ENCODE measurements around the gene BPHL.
A peak's percentile ranks its signal among the peaks of the same experiment; 100 is the strongest.

BPHL gene

DNA sequence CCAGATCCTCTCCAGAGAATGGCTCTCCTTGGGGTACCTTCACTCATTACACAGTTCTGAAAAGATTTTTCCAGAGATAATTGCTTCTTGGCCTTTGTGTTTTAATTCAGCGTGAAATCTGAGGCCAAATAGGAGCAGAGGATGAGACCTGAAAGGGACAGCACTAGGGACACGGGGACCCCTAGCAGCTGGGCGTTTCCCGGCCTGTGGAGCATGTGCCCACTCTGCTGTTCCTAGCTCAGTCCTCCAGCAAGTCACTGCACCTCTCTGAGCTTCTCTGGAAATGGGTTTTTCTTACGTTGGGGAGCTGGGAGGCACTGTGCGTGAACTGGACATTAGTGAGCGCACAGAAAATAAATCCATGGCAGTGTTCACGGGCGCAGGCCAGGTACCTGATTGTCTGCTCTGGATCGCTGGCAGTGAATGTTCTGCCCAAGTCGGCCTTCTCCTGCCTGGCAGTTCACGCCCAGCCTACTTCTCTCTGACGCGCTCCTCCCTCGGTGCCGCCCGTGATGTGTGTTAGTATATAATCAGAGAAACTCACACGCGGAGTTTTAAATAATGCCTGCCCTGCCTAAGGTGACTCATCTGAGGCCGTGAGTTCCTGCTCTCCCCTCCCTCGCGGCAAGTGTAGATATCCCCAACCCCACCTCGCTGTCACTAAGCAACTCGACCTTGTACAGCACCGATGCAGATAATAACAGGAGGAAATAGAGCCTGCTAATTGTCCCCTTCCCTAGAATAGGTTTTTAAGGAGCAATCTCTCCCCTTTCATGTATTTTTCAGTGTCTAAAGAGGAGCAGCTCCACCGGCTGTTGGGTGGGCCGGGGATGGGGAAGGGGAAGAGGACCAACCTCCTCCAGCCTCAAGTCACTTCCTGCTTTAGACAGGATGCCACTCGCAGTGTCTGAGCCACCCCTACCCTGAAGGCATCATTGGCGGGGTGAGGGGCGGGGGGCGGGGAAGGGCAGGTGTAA, 41.6 kb downstream of the BPHL start:
- no peaks in the 10 kb centered on the region for H3K9me3 ChIP-seq (ENCODE audit: severe bottlenecking)
- no peaks in the 10 kb centered on the region for H3K27me3 ChIP-seq (ENCODE audit: insufficient read depth, poor library complexity, severe bottlenecking)
- DNase-seq (ENCODE audit: low spot score), result no peak
- H3K27ac ChIP-seq (ENCODE audit: poor library complexity, severe bottlenecking), result no peak overlapping the region
- ATAC-seq (ENCODE audit: low read depth), result peak; percentile 44
- TF ChIP-seq, protein P1, sequence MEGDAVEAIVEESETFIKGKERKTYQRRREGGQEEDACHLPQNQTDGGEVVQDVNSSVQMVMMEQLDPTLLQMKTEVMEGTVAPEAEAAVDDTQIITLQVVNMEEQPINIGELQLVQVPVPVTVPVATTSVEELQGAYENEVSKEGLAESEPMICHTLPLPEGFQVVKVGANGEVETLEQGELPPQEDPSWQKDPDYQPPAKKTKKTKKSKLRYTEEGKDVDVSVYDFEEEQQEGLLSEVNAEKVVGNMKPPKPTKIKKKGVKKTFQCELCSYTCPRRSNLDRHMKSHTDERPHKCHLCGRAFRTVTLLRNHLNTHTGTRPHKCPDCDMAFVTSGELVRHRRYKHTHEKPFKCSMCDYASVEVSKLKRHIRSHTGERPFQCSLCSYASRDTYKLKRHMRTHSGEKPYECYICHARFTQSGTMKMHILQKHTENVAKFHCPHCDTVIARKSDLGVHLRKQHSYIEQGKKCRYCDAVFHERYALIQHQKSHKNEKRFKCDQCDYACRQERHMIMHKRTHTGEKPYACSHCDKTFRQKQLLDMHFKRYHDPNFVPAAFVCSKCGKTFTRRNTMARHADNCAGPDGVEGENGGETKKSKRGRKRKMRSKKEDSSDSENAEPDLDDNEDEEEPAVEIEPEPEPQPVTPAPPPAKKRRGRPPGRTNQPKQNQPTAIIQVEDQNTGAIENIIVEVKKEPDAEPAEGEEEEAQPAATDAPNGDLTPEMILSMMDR (IDR thresholded peaks at IDR 0.05; ENCODE audit: poor library complexity, severe bottlenecking), result no peak
- peaks cover 11% of the 10 kb centered on the region for H3K4me1 ChIP-seq (ENCODE audit: insufficient read depth, poor library complexity, severe bottlenecking)
- H3K4me3 ChIP-seq (ENCODE audit: severe bottlenecking), result no peak overlapping the region
- peaks cover 6% of the 10 kb centered on the region; the same call in 1 of the 2 replicates for H3K36me3 ChIP-seq (ENCODE audit: low read depth)

DNA sequence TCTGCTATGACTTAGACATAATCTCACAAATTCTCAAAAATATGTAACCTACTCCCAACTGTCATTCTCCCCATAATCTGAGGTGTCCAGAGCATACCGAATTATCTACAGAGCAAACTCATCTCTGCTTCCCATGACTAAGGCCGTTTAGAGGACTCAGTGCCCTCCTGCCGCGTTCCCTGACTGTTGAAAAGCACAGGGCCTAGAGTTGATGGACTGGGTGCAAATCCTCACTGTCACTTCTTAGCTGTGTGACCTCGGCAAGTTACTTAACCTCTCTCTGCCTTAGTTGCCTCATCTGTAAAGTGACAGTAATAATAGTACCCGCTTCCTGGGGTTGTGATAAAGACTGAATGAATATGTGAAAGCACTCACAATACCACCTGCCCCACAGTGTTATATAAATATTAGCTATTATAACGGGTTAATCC, 43.6 kb downstream of the BPHL start:
- Histone ChIP-seq H3K27ac (ENCODE audit: poor library complexity, severe bottlenecking) (no peak overlapping the region), H3K4me3 (ENCODE audit: severe bottlenecking) (peak overlapping the region; percentile 51)
- no peak for ATAC-seq (ENCODE audit: low read depth)

DNA sequence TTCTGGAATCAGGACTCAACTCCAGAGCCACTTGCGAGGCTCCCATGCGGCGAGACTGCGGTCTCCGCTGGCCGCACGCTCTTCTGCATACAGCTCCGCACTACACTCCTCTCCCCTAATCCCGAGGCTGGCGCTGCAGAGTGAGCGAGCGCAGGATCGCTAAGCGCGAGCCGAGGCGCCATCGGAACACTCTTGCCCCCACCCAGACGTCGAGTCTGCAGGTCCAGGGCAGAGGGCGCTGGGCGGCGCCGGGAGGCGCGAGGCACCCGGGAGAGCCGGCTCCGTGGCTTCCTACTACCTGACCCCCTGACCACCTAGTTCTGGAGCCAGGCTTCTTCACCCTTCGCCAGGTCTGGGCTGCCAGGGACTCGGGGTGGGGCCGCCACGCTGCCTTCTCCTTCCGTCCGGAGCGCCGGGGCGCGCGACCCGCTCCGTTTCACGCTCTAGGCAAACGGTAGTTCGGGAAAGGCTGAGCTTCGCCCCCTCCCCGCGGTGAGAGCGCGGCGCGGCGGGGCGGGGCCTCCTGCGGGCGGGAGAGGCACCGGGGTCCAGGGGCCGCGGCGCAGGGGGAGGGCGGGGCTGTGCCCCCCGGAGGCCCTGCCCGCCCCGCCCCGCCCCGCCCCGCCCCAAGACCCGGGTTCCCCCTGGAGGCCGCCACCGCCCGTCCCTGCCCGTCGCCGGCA, 44.2 kb downstream of the BPHL start:
- H3K9me3 ChIP-seq (ENCODE audit: severe bottlenecking), result no peaks in the 10 kb centered on the region
- peak; percentile 85 for ATAC-seq (ENCODE audit: low read depth)
- H3K4me3 ChIP-seq (ENCODE audit: severe bottlenecking), result peak overlapping the region; percentile 51
- peak overlapping the region; percentile 40 for H3K27ac ChIP-seq (ENCODE audit: poor library complexity, severe bottlenecking)
- H3K36me3 ChIP-seq (ENCODE audit: low read depth), result no peaks in the 10 kb centered on the region
- H3K4me1 ChIP-seq (ENCODE audit: insufficient read depth, poor library complexity, severe bottlenecking), result peaks cover 11% of the 10 kb centered on the region
- no peaks in the 10 kb centered on the region for H3K27me3 ChIP-seq (ENCODE audit: insufficient read depth, poor library complexity, severe bottlenecking)
- no peak for DNase-seq (ENCODE audit: low spot score)
- TF ChIP-seq, protein P1 (IDR thresholded peaks at IDR 0.05; ENCODE audit: poor library complexity, severe bottlenecking), result no peak

More for the DNA sequence above, 43.6 kb downstream of the BPHL start:
- no peak for DNase-seq (ENCODE audit: low spot score)
- Histone ChIP-seq H3K9me3 (ENCODE audit: severe bottlenecking) (no peaks in the 10 kb centered on the region), H3K27me3 (ENCODE audit: insufficient read depth, poor library complexity, severe bottlenecking) (no peaks in the 10 kb centered on the region), H3K4me1 (ENCODE audit: insufficient read depth, poor library complexity, severe bottlenecking) (peaks cover 11% of the 10 kb centered on the region), H3K36me3 (ENCODE audit: low read depth) (no peaks in the 10 kb centered on the region)
- TF ChIP-seq, protein P1 (IDR thresholded peaks at IDR 0.05; ENCODE audit: poor library complexity, severe bottlenecking), result no peak

DNA sequence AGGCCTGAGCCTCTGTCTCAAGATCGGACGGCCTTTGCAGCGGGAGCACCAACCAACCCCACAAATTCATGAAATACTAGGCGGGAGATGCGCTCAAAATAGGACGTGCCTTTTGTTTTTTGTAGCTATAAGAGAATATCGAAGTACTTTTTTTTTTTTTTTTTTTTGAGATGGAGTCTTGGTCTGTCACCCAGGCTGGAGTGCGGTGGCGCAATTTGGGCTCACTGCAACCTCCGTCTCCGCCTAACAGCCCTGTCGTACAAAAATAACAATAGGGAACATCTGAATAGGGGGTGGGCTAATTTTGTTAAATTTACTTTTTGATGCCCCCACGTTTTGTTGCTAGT, 44.7 kb downstream of the BPHL start:
- no peaks in the 10 kb centered on the region for H3K9me3 ChIP-seq (ENCODE audit: severe bottlenecking)
- H3K4me3 ChIP-seq (ENCODE audit: severe bottlenecking), result peak overlapping the region; percentile 51
- peaks cover 11% of the 10 kb centered on the region for H3K4me1 ChIP-seq (ENCODE audit: insufficient read depth, poor library complexity, severe bottlenecking)
- no peaks in the 10 kb centered on the region for H3K36me3 ChIP-seq (ENCODE audit: low read depth)
- DNase-seq (ENCODE audit: low spot score) (no peak), ATAC-seq (ENCODE audit: low read depth) (no peak)
- TF ChIP-seq, protein P1 (IDR thresholded peaks at IDR 0.05; ENCODE audit: poor library complexity, severe bottlenecking), result peak; percentile 29
- H3K27me3 ChIP-seq (ENCODE audit: insufficient read depth, poor library complexity, severe bottlenecking), result no peaks in the 10 kb centered on the region
- H3K27ac ChIP-seq (ENCODE audit: poor library complexity, severe bottlenecking), result peak overlapping the region; percentile 40

Data from RWPE2 (cell line).